ENCODE data around the gene STPG1. TPM values are rescaled to one million over a fixed set of nuclear protein-coding genes. Genes with fewer than 3 reads are reported as not detected.
"Not testable (repeated sequence)": the region's sequence is repeated elsewhere in the genome, so short reads cannot be mapped to it uniquely, and the experiment has no call there.

The STPG1 gene
- total RNA-seq, 1 experiment from 2014 or later: 14.9 TPM

GRCh38 chr1:24450857-24451397 is 37.3 kb upstream of the STPG1 start:
- no peaks in the 10 kb centered on the region for H4K20me1 ChIP-seq (ENCODE audit: low read length)
- BruUV-seq (replicated peaks): no TSS peak
- TF ChIP-seq, protein P1, sequence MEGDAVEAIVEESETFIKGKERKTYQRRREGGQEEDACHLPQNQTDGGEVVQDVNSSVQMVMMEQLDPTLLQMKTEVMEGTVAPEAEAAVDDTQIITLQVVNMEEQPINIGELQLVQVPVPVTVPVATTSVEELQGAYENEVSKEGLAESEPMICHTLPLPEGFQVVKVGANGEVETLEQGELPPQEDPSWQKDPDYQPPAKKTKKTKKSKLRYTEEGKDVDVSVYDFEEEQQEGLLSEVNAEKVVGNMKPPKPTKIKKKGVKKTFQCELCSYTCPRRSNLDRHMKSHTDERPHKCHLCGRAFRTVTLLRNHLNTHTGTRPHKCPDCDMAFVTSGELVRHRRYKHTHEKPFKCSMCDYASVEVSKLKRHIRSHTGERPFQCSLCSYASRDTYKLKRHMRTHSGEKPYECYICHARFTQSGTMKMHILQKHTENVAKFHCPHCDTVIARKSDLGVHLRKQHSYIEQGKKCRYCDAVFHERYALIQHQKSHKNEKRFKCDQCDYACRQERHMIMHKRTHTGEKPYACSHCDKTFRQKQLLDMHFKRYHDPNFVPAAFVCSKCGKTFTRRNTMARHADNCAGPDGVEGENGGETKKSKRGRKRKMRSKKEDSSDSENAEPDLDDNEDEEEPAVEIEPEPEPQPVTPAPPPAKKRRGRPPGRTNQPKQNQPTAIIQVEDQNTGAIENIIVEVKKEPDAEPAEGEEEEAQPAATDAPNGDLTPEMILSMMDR (conservative IDR thresholded peaks at IDR 0.05; ENCODE audit: low read depth, low read length): no peak
- TF ChIP-seq EZH2 (IDR thresholded peaks at IDR 0.05; ENCODE audit: low read length, unreplicated experiment): no peak
- no peak for TF ChIP-seq EZH2phosphoT487 (IDR thresholded peaks at IDR 0.05; ENCODE audit: borderline replicate concordance, low read length)
- H3K9me3 ChIP-seq (ENCODE audit: low read length): no peaks in the 10 kb centered on the region
- H3F3A ChIP-seq (ENCODE audit: low read length, unreplicated experiment): no peaks in the 10 kb centered on the region
- DNase-seq: no peak
- H3K79me2 ChIP-seq (ENCODE audit: low read length): no peaks in the 10 kb centered on the region
- no peak overlapping the region for H2AFZ ChIP-seq (ENCODE audit: low read length)
- no peak for ATAC-seq
- peaks cover 32% of the 10 kb centered on the region for H3K36me3 ChIP-seq (ENCODE audit: low read depth, low read length)
- no peaks in the 10 kb centered on the region for H3K4me1 ChIP-seq (ENCODE audit: insufficient read depth, low read length)
- H3K9ac ChIP-seq (ENCODE audit: low read length): no peak overlapping the region
- no peaks in the 10 kb centered on the region for H3K9me2 ChIP-seq (replicated peaks; ENCODE audit: low read length)
- H3K27ac ChIP-seq (ENCODE audit: low read length): no peak overlapping the region
- POLR2A ChIA-PET (ENCODE audit: unreplicated experiment): no interaction called here
- intact Hi-C loops (cut with micrococcal nuclease): no loop called here
- H3K27me3 ChIP-seq (ENCODE audit: low read length): no peaks in the 10 kb centered on the region
- no peak overlapping the region for H3K4me2 ChIP-seq (ENCODE audit: low read length)
- no peak overlapping the region for H3K4me3 ChIP-seq (ENCODE audit: low read length)
- CTCF ChIA-PET: no interaction called here

DNA sequence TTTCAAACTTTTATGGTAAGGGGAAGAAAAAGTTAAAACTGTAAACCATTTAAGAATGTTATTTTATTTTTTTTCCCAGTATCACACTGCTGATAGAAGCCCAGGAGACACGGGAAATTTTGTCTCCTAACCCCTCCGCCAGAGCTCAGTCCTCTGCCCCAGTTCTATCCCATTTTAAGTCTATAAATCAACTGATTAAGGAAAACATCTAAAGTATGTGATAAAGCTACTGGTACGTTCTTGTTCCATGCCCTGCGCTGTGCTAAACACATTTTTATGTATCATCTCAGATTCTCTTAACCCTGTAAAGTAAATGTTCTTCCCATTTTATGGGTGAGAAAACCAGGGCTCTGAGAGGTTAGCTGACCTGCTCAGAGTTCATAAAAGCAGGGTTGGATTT is 36.7 kb upstream of the STPG1 start:
- H3K27ac ChIP-seq (ENCODE audit: low read length): no peak overlapping the region
- TF ChIP-seq EZH2phosphoT487 (IDR thresholded peaks at IDR 0.05; ENCODE audit: borderline replicate concordance, low read length): no peak
- TF ChIP-seq, protein P1 (conservative IDR thresholded peaks at IDR 0.05; ENCODE audit: low read depth, low read length): no peak
- TF ChIP-seq EZH2 (IDR thresholded peaks at IDR 0.05; ENCODE audit: low read length, unreplicated experiment): no peak
- no peaks in the 10 kb centered on the region for H3K27me3 ChIP-seq (ENCODE audit: low read length)
- H3F3A ChIP-seq (ENCODE audit: low read length, unreplicated experiment): no peaks in the 10 kb centered on the region
- H3K36me3 ChIP-seq (ENCODE audit: low read depth, low read length): peaks cover 30% of the 10 kb centered on the region; the same call in 1 of the 2 replicates
- H3K9me2 ChIP-seq (replicated peaks; ENCODE audit: low read length): no peaks in the 10 kb centered on the region
- H3K4me3 ChIP-seq (ENCODE audit: low read length): no peak overlapping the region
- DNase-seq: no peak
- no peaks in the 10 kb centered on the region for H3K9me3 ChIP-seq (ENCODE audit: low read length)
- BruUV-seq (replicated peaks): no TSS peak
- no peak for ATAC-seq
- H2AFZ ChIP-seq (ENCODE audit: low read length): no peak overlapping the region
- H3K4me2 ChIP-seq (ENCODE audit: low read length): no peak overlapping the region
- no peaks in the 10 kb centered on the region for H3K79me2 ChIP-seq (ENCODE audit: low read length)
- H3K4me1 ChIP-seq (ENCODE audit: insufficient read depth, low read length): no peaks in the 10 kb centered on the region
- H4K20me1 ChIP-seq (ENCODE audit: low read length): no peaks in the 10 kb centered on the region
- no peak overlapping the region for H3K9ac ChIP-seq (ENCODE audit: low read length)
- intact Hi-C loops (cut with micrococcal nuclease): no loop called here
- ChIA-PET POLR2A (ENCODE audit: unreplicated experiment) (no interaction called here), CTCF (no interaction called here)

DNA sequence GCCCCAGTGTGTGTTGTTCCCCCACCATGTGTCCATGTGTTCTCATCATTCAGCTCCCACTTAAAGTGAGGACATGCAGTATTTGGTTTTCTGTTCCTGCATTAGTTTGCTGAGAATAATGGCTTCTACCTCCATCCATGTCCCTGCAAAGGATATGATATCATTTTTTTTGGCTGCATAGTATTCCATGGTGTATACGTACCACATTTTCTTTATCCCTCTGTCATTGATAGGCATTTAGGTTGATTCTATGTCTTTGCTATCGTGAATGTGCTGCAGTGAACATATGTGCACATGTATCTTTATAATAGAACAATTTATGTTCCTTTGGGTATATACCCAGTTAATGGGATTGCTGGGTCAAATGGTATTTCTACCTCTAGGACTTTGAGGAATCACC is 32.9 kb upstream of the STPG1 start:
- H3K4me2 ChIP-seq (ENCODE audit: low read length); H3K27me3 ChIP-seq (ENCODE audit: low read length); POLR2A ChIA-PET (ENCODE audit: unreplicated experiment); ATAC-seq; H3K27ac ChIP-seq (ENCODE audit: low read length); H3K9me3 ChIP-seq (ENCODE audit: low read length); BruUV-seq (replicated peaks); H3K79me2 ChIP-seq (ENCODE audit: low read length); H3K9me2 ChIP-seq (replicated peaks; ENCODE audit: low read length); H4K20me1 ChIP-seq (ENCODE audit: low read length); CTCF ChIA-PET; H3K4me1 ChIP-seq (ENCODE audit: insufficient read depth, low read length); H3F3A ChIP-seq (ENCODE audit: low read length, unreplicated experiment); intact Hi-C loops (cut with micrococcal nuclease); H3K9ac ChIP-seq (ENCODE audit: low read length); DNase-seq; H2AFZ ChIP-seq (ENCODE audit: low read length); H3K4me3 ChIP-seq (ENCODE audit: low read length): not testable (repeated sequence)
- H3K36me3 ChIP-seq (ENCODE audit: low read depth, low read length): peaks cover 29% of the 10 kb centered on the region; the same call in 1 of the 2 replicates
